ENCODE data around the gene LYZL1. TPM values are rescaled to one million over a fixed set of nuclear protein-coding genes. Genes with fewer than 3 reads are reported as not detected.

LYZL1 gene
- total RNA-seq, 1 experiment from 2014 or later: not detected

GRCh38 chr10:29271877-29272276 lies 17.0 kb upstream of the LYZL1 start:
- BruUV-seq (replicated peaks): no TSS peak
- Histone ChIP-seq H3K27ac (ENCODE audit: low read depth, low read length, poor library complexity, severe bottlenecking) (no peak overlapping the region), H3K9me3 (ENCODE audit: low read depth, low read length, poor library complexity, severe bottlenecking) (no peaks in the 10 kb centered on the region), H3K27me3 (replicated peaks; ENCODE audit: insufficient read depth, low read depth, low read length, poor library complexity) (no peaks in the 10 kb centered on the region), H3K36me3 (ENCODE audit: insufficient read depth, low read length, poor library complexity, severe bottlenecking) (no peaks in the 10 kb centered on the region), H3K4me3 (ENCODE audit: low read depth, low read length, poor library complexity, severe bottlenecking) (no peak overlapping the region), H3K4me1 (ENCODE audit: insufficient read depth, low read length, poor library complexity, severe bottlenecking) (peaks cover 4% of the 10 kb centered on the region)
- ChIA-PET CTCF (no interaction called here), POLR2A (ENCODE audit: low non-redundant PET) (no interaction called here)
- no peak for DNase-seq (ENCODE audit: low spot score)
- intact Hi-C loops (cut with micrococcal nuclease; ENCODE audit: unreplicated experiment): no loop called here
- TF ChIP-seq CTCF (conservative IDR thresholded peaks at IDR 0.05; ENCODE audit: low read depth, low read length): no peak
- no peak for TF ChIP-seq EZH2 (IDR thresholded peaks at IDR 0.05; ENCODE audit: borderline replicate concordance, low read depth, low read length, poor library complexity, severe bottlenecking)

GRCh38 chr10:29273478-29273877 lies 15.4 kb upstream of the LYZL1 start:
- Histone ChIP-seq H3K4me1 (ENCODE audit: insufficient read depth, low read length, poor library complexity, severe bottlenecking) (no peaks in the 10 kb centered on the region), H3K27ac (ENCODE audit: low read depth, low read length, poor library complexity, severe bottlenecking) (no peak overlapping the region), H3K9me3 (ENCODE audit: low read depth, low read length, poor library complexity, severe bottlenecking) (no peaks in the 10 kb centered on the region), H3K4me3 (ENCODE audit: low read depth, low read length, poor library complexity, severe bottlenecking) (no peak overlapping the region), H3K36me3 (ENCODE audit: insufficient read depth, low read length, poor library complexity, severe bottlenecking) (no peaks in the 10 kb centered on the region), H3K27me3 (replicated peaks; ENCODE audit: insufficient read depth, low read depth, low read length, poor library complexity) (no peaks in the 10 kb centered on the region)
- POLR2A ChIA-PET (ENCODE audit: low non-redundant PET): interaction anchor here (0.6 kb wide), 1 partner anchor 15 kb away, joined by 6 read pairs; no protein-coding TSS in a partner anchor
- CTCF ChIA-PET: no interaction called here
- no peak for TF ChIP-seq CTCF (conservative IDR thresholded peaks at IDR 0.05; ENCODE audit: low read depth, low read length)
- TF ChIP-seq EZH2 (IDR thresholded peaks at IDR 0.05; ENCODE audit: borderline replicate concordance, low read depth, low read length, poor library complexity, severe bottlenecking): no peak
- no TSS peak for BruUV-seq (replicated peaks)
- no peak for DNase-seq (ENCODE audit: low spot score)
- intact Hi-C loops (cut with micrococcal nuclease; ENCODE audit: unreplicated experiment): no loop called here

GRCh38 chr10:29276251-29276850 lies 12.5 kb upstream of the LYZL1 start:
- ChIA-PET CTCF (no interaction called here), POLR2A (ENCODE audit: low non-redundant PET) (no interaction called here)
- H3K27me3 ChIP-seq (replicated peaks; ENCODE audit: insufficient read depth, low read depth, low read length, poor library complexity): no peaks in the 10 kb centered on the region
- no TSS peak for BruUV-seq (replicated peaks)
- H3K27ac ChIP-seq (ENCODE audit: low read depth, low read length, poor library complexity, severe bottlenecking): no peak overlapping the region
- H3K36me3 ChIP-seq (ENCODE audit: insufficient read depth, low read length, poor library complexity, severe bottlenecking): no peaks in the 10 kb centered on the region
- no peak for DNase-seq (ENCODE audit: low spot score)
- no peaks in the 10 kb centered on the region for H3K9me3 ChIP-seq (ENCODE audit: low read depth, low read length, poor library complexity, severe bottlenecking)
- no peak for TF ChIP-seq CTCF (conservative IDR thresholded peaks at IDR 0.05; ENCODE audit: low read depth, low read length)
- TF ChIP-seq EZH2 (IDR thresholded peaks at IDR 0.05; ENCODE audit: borderline replicate concordance, low read depth, low read length, poor library complexity, severe bottlenecking): no peak
- no peaks in the 10 kb centered on the region for H3K4me1 ChIP-seq (ENCODE audit: insufficient read depth, low read length, poor library complexity, severe bottlenecking)
- intact Hi-C loops (cut with micrococcal nuclease; ENCODE audit: unreplicated experiment): no loop called here
- H3K4me3 ChIP-seq (ENCODE audit: low read depth, low read length, poor library complexity, severe bottlenecking): no peak overlapping the region

Data from A673 (cell line).